Effector memory CD8-positive, alpha-beta T cell (primary cell): ENCODE data around the gene PAK2.

Source experiments
- ATAC-seq: fragments of 150-1000 bp; cut with Tn5 transposase; replicated peaks from 2 replicates; pipeline ENCODE4 v1.10.0; 2021; ENCODE audit warnings: mild to moderate bottlenecking, moderate library complexity
- DNase-seq, 3 experiments: peaks; one replicate each; pipeline ENCODE4 v3.0.0; 2021
- H3K27ac Mint-ChIP-seq, 2 donors: one replicate each; pipeline ENCODE4 v1.8.0; 2022; ENCODE audit warnings: mild to moderate bottlenecking in 2 of 2, mixed read lengths in 2 of 2, moderate library complexity in 2 of 2
- H3K27me3 Mint-ChIP-seq, 2 donors: one replicate each; pipeline ENCODE4 v1.8.0; 2022; ENCODE audit warnings: mixed read lengths in 2 of 2
- H3K36me3 Mint-ChIP-seq: one replicate; pipeline ENCODE4 v1.8.0; 2022; ENCODE audit warnings: mild to moderate bottlenecking, moderate library complexity, mixed read lengths; ENCODE audit not compliant: insufficient read depth
- H3K4me1 Mint-ChIP-seq, 2 donors: one replicate each; pipeline ENCODE4 v1.8.0; 2022; ENCODE audit warnings: low read depth in 2 of 2, mixed read lengths in 2 of 2
- H3K4me3 Mint-ChIP-seq, 2 donors: one replicate each; pipeline ENCODE4 v1.8.0; 2022; ENCODE audit warnings: mild to moderate bottlenecking in 2 of 2, mixed read lengths in 2 of 2, moderate library complexity in 2 of 2
- H3K9me3 Mint-ChIP-seq, 2 donors: one replicate each; pipeline ENCODE4 v1.8.0; 2022; ENCODE audit warnings: mixed read lengths in 2 of 2

Gene PAK2

DNA sequence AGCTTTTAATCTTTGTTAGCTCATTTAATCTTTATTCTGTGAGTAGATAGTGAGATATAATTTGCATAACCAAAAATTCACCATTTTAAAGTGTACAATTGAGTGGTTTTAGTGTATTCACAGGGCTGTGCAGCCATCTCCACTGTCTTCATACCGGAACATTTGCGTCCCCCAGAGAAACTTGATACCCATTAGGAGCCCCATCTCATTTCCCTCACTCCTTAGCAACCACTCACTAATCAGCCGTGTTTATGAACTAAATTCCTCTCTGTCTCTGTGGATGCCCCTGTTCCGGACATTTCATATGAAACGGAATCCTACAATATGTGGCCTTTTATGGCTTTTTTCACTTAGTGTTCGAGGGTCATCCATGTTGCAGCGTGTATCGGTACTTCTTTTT is 38.2 kb downstream of the PAK2 start:
- no peaks in the 10 kb centered on the region for H3K27me3 Mint-ChIP-seq
- H3K27ac Mint-ChIP-seq: peak overlapping the region in 1 of 2 donors; percentile 36
- H3K9me3 Mint-ChIP-seq: no peaks in the 10 kb centered on the region
- H3K4me1 Mint-ChIP-seq: peaks cover 36 to 51% of the 10 kb centered on the region in 2 donors
- peaks cover 9% of the 10 kb centered on the region for H3K36me3 Mint-ChIP-seq
- ATAC-seq (no peak), DNase-seq (no peak)
- no peak overlapping the region for H3K4me3 Mint-ChIP-seq

DNA sequence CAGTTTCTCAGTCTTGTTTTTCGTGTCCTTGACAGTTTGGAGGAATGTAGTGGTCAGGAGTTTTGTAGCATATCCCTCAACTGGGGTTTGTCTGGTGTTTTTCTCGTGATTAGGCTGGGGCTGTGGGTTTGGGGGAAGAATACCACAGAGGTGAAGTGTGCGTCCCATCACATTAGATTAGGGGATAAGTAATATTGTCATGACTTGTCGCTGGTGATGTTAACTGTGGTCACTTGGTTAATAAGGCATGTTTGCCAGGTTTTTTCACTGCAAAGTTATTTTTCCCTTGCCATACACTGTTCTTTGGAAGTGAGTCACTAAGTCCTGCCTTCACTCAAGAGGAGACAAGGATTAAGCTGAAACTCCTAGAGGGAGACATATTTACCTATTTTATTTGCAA is 39.1 kb downstream of the PAK2 start:
- DNase-seq (no peak), ATAC-seq (no peak)
- Mint-ChIP-seq H3K4me3 (no peak overlapping the region), H3K27ac (peak overlapping the region; percentile 73 to 81), H3K27me3 (no peaks in the 10 kb centered on the region), H3K36me3 (peaks cover 18% of the 10 kb centered on the region), H3K4me1 (peaks cover 33 to 48% of the 10 kb centered on the region in 2 donors), H3K9me3 (no peaks in the 10 kb centered on the region)

DNA sequence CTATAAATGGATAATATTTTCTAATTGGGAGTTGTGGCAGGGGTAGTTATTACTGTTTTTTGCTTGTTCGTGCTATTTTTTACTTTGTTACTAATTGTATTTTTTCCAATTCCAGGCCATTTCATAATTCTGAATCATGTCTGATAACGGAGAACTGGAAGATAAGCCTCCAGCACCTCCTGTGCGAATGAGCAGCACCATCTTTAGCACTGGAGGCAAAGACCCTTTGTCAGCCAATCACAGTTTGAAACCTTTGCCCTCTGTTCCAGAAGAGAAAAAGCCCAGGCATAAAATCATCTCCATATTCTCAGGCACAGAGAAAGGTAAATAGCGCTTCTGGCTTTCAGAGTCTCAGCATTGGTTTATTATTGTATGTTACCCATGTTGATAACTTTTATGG is 42.9 kb downstream of the PAK2 start:
- no peaks in the 10 kb centered on the region for H3K27me3 Mint-ChIP-seq
- H3K27ac Mint-ChIP-seq: peak overlapping the region in 1 of 2 donors; percentile 72
- peaks cover 29 to 47% of the 10 kb centered on the region in 2 donors for H3K4me1 Mint-ChIP-seq

DNA sequence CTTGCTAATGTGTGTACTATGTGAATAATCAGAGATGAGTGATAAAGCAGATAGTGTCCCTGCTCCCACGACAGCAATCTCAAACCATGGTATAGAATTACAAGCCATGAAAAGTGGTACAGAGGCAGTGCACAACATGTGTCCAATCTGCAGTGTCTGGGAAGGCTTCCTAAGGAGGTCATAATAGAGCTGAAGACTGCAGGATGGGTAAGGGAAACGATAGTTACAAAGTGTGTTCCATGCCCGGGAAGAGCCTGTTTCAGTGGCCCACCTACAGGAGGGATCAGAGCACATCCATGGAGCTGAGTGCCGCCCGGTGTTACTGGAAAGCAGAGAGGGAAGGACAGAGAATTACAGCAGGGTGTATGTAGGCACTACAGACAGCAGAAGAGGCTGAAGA is 48.9 kb downstream of the PAK2 start:
- Mint-ChIP-seq H3K4me1 (peaks cover 28 to 48% of the 10 kb centered on the region in 2 donors), H3K27ac (peak overlapping the region; percentile 9 to 83), H3K36me3 (peaks cover 28% of the 10 kb centered on the region), H3K9me3 (no peaks in the 10 kb centered on the region), H3K4me3 (no peak overlapping the region), H3K27me3 (no peaks in the 10 kb centered on the region)
- DNase-seq (no peak), ATAC-seq (no peak)

More for the DNA sequence above, 42.9 kb downstream of the PAK2 start:
- H3K36me3 Mint-ChIP-seq: peaks cover 36% of the 10 kb centered on the region
- ATAC-seq: no peak
- H3K9me3 Mint-ChIP-seq: no peaks in the 10 kb centered on the region
- H3K4me3 Mint-ChIP-seq: no peak overlapping the region
- no peak for DNase-seq

DNA sequence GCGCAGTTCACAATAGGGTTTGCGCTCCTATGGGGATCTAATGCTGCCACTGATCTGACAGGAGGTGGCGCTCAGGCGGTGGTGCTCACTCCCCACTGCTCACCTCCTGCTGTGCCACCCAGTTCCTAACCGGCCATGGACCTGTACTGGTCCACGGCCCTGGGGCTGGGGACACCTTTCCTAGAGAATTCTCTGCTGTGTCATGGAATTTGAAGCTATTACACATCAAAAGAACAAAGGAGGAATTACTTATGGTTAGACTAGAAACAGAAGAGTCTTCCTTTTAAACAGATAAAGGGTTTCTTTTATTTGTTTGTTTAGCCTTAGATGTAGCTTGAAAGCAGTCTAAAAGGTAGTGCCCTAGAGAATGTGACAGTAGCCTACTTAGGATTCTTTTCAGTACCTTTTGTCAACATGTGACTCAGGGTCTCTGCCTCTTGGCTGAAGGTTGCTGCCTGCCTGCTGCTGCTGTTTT is 50.3 kb downstream of the PAK2 start:
- no peaks in the 10 kb centered on the region for H3K27me3 Mint-ChIP-seq
- peak overlapping the region in 1 of 2 donors; percentile 31 for H3K27ac Mint-ChIP-seq

DNA sequence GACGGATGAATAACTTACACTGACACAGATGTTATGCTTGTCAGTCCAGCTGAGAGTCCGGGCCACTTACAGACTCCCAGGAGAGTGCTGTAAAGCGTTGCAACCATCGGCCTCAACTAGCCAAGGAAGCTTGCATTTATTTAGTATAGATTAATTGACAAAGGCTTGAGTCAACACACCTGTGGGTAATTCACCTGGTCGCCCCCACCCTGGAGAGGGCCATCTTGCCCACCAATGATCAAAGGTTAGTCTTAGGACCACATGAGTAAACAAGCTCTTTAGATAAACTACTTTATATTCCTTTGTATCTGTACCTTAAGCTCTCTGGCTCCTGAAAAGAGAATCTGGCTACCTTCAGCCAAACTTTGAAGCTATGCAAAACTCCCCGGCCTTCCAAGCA is 51.0 kb downstream of the PAK2 start:
- H3K9me3 Mint-ChIP-seq: no peaks in the 10 kb centered on the region
- peaks cover 20% of the 10 kb centered on the region for H3K36me3 Mint-ChIP-seq
- peaks cover 30 to 42% of the 10 kb centered on the region in 2 donors for H3K4me1 Mint-ChIP-seq
- H3K27ac Mint-ChIP-seq: no peak overlapping the region
- H3K27me3 Mint-ChIP-seq: no peaks in the 10 kb centered on the region
- H3K4me3 Mint-ChIP-seq: no peak overlapping the region
- ATAC-seq (no peak), DNase-seq (no peak)

More for the DNA sequence above, 50.3 kb downstream of the PAK2 start:
- H3K4me1 Mint-ChIP-seq: peaks cover 28 to 46% of the 10 kb centered on the region in 2 donors
- no peaks in the 10 kb centered on the region for H3K9me3 Mint-ChIP-seq
- DNase-seq (no peak), ATAC-seq (no peak)
- no peak overlapping the region for H3K4me3 Mint-ChIP-seq
- H3K36me3 Mint-ChIP-seq: peaks cover 23% of the 10 kb centered on the region

DNA sequence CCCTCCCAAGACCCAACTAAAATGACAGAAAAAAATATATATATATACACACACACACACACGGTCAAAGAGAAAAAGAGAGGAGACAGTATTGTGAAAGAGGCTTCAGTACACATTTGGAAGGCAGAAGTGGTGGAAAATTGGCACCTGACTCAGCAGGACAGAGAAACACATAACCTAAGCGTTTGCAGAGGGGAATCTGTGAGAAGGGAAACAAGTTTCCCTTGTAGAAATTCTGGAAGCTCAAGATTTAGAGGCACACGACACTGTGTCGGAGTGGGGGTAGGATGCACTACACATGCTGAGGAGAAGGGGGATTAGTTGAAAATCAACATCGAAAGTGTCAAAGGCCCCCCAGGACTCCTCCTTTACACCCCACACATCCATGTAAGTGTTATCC is 53.1 kb downstream of the PAK2 start:
- DNase-seq: no peak
- ATAC-seq: no peak
- Mint-ChIP-seq H3K9me3 (no peaks in the 10 kb centered on the region), H3K36me3 (peaks cover 10% of the 10 kb centered on the region), H3K27ac (peak overlapping the region in 1 of 2 donors; percentile 39), H3K27me3 (no peaks in the 10 kb centered on the region), H3K4me3 (no peak overlapping the region), H3K4me1 (peaks cover 23 to 33% of the 10 kb centered on the region in 2 donors)

DNA sequence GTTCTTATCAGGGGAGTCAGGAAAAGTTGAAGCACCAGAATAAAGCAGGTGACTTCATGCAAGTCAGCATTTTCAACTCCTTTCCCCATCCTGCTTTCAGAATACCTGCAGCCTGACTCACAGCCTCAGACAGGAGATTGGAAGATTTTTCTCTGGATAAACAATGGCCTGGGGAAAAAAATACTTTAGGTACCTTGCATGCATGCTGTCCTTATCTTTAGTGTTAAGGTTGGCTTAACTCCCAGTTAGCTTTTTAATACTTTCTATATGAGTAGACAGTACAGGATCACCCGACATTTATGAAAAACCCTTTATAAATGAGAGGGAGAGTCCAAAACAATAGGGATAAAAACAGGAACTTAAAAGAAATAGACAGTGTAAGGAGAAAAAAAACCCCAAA is 53.6 kb downstream of the PAK2 start:
- no peaks in the 10 kb centered on the region for H3K27me3 Mint-ChIP-seq
- ATAC-seq (no peak), DNase-seq (no peak)
- peak overlapping the region; percentile 2 to 39 for H3K27ac Mint-ChIP-seq
- no peaks in the 10 kb centered on the region for H3K9me3 Mint-ChIP-seq
- H3K36me3 Mint-ChIP-seq: peaks cover 10% of the 10 kb centered on the region
- peaks cover 21 to 32% of the 10 kb centered on the region in 2 donors for H3K4me1 Mint-ChIP-seq
- H3K4me3 Mint-ChIP-seq: no peak overlapping the region

DNA sequence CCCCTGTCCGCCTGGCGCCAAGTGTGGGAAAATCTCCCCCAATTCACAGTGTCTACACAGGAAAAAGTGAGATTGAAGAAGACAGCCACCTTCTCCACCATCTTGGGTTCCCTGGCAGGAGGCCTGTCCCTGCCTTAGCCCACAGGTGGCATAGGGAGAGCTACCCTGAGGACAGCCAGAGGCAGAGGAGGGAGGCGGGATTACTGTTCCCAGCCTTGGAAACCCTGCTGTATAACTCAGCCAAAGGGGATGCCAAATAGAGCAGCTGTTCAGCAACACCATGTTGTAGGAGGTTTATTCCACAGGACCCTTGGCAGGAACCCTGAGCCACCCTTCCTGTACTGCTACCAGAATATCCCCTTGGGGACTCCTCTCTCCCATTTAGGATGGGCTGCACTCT is 54.8 kb downstream of the PAK2 start:
- DNase-seq (no peak), ATAC-seq (no peak)
- Mint-ChIP-seq H3K4me1 (peaks cover 17 to 26% of the 10 kb centered on the region in 2 donors), H3K27ac (peak overlapping the region; percentile 2 to 8), H3K4me3 (no peak overlapping the region), H3K27me3 (no peaks in the 10 kb centered on the region), H3K36me3 (peaks cover 9% of the 10 kb centered on the region), H3K9me3 (no peaks in the 10 kb centered on the region)

DNA sequence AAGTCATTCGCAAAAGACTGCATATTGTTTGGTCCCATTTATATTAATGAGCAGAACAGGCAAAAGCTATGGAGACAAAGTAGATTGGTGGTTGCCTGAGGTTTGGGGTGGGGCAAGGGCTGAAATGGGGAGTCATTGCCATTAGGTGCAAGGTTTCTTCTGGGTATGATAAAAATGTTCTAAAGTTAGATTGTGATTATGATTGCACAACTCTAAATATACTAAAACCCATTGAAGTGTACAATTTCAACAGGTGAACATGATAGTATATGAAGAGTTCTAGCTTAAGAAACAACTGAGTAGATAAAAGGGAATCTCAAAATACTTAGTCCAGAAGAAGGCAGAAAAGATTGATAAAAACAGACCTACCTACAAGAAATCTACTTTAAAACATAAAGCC is 56.7 kb downstream of the PAK2 start:
- Mint-ChIP-seq H3K27ac (peak overlapping the region in 1 of 2 donors; percentile 65), H3K9me3 (no peaks in the 10 kb centered on the region), H3K36me3 (peaks cover 15% of the 10 kb centered on the region), H3K4me1 (peaks cover 11 to 29% of the 10 kb centered on the region in 2 donors), H3K27me3 (no peaks in the 10 kb centered on the region), H3K4me3 (no peak overlapping the region)
- DNase-seq (no peak), ATAC-seq (no peak)

DNA sequence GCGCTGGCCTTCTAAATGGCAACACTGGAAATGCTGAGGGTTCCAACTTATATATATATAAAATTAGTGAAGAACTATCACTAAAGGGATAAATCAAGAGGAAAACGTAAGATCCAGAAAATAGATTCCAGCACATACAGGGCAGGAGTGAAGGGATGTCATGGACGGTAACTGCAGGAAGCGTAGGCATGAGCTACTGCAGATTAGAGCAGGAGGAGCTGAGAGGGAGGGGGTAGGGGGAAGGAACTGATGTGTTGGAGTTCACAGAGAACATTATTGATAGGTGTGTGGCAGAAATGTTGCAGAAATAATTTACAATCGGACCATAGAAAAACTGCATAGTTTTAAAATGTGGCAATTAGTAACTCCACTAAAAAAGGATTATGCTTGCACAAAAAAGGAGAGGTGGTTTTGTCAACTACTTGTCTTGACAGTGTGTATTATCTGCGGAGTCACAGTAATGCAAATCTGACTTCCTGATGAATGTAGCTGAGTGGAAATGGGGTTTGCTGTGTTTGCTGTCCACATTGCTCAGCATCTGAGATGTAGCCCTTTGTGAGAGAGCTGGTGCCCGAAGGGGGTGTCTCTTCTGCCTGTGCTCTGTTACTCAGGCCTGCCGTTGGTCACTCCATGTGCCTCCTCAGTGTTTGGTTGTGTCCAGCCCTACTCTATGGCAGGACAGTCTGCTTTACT is 61.2 kb downstream of the PAK2 start:
- Mint-ChIP-seq H3K9me3 (no peaks in the 10 kb centered on the region), H3K4me3 (no peak overlapping the region), H3K27me3 (no peaks in the 10 kb centered on the region), H3K27ac (peak overlapping the region in 1 of 2 donors; percentile 78), H3K36me3 (peaks cover 32% of the 10 kb centered on the region), H3K4me1 (peaks cover 2 to 12% of the 10 kb centered on the region in 2 donors)
- no peak for DNase-seq
- ATAC-seq: no peak

DNA sequence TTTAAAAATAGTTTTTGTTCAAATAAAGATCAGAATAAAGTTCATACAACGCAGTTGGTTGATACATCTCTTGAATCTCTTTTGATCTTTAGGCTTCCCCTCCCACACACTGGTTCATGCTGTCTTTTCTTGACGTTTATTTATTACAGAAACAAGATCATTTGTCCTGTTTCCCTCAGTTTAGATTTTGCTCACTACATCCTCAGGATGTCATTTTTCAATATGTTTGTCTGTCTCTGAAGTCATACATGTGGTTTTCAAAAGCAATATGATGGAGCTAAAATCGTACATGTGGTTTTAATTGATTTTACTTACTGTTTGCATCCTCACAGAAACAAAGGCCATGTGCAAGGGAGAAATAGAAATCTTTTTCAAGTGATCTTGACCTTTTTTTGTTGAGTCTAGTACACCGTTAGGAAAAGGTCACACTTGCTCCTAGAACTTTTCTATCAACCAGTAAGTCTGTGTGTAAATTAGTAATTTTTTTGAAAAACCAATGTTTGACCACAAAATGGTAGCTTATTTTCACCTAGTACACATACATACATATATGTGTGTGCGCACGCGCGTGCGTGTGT is 64.3 kb downstream of the PAK2 start:
- DNase-seq: no peak
- peaks cover 57% of the 10 kb centered on the region for H3K36me3 Mint-ChIP-seq
- H3K4me3 Mint-ChIP-seq: no peak overlapping the region
- no peak for ATAC-seq
- H3K4me1 Mint-ChIP-seq: peaks cover 2 to 8% of the 10 kb centered on the region in 2 donors
- H3K27ac Mint-ChIP-seq: no peak overlapping the region
- H3K9me3 Mint-ChIP-seq: no peaks in the 10 kb centered on the region
- H3K27me3 Mint-ChIP-seq: no peaks in the 10 kb centered on the region

DNA sequence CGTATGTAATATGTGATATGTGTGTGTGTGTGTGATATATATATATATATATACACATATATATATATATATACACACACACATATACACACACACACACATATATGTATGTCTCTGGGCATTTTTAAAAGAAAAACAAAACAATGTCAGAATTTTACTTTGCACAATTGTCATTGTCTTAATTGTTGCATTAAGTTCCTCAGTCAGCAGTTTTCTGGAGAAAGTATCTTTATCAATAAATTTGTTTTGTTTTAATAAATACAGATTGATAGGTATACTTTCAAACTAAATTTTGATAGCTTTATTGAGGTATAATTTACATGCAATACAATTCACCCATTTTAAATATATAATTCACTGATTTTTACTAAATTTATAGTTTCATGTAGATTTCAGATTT is 65.1 kb downstream of the PAK2 start:
- Mint-ChIP-seq H3K27me3 (no peaks in the 10 kb centered on the region), H3K4me1 (peaks cover 2 to 8% of the 10 kb centered on the region in 2 donors), H3K36me3 (peaks cover 64% of the 10 kb centered on the region), H3K9me3 (no peaks in the 10 kb centered on the region), H3K27ac (no peak overlapping the region), H3K4me3 (no peak overlapping the region)
- ATAC-seq (no peak), DNase-seq (no peak)

DNA sequence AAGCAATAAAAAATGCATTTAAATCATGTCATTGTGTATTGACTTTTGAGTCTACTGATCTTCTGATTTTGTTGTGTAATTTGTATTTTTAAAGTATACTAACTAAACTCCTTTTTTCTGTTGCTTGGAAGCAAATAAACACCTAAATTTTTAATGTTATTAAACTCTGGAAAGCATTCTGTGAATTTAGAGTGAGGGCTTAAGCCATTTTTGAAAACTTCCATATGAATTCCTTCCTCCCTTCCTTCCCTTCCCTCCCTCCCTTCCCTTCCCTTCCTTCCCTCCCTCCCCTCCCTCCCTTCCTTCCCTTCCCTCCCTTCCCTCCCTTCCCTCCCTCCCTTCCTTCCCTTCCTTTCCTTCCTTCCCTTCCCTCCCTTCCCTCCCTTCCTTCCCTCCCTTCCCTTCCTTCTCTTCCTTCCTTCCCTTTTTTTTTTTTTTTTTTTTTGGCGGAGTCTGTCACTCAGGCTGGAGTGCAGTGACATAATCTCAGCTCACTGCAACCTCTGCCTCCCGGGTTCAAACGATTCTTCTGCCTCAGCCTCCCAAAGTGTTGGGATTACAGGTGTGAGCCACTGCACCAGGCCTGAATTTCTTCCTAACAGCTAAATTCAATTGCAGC is 71.4 kb downstream of the PAK2 start:
- ATAC-seq (no peak), DNase-seq (no peak)
- Mint-ChIP-seq H3K4me1 (no peaks in the 10 kb centered on the region), H3K27ac (peak overlapping the region; percentile 87 to 92), H3K36me3 (peaks cover 79% of the 10 kb centered on the region), H3K4me3 (no peak overlapping the region), H3K27me3 (no peaks in the 10 kb centered on the region), H3K9me3 (no peaks in the 10 kb centered on the region)
